ENCODE measurements around the gene ICAM1. TPM values are rescaled to one million over a fixed set of nuclear protein-coding genes. Genes with fewer than 3 reads are reported as not detected.

ICAM1 gene
- total RNA-seq, 1 donor from 2014 or later, result 22.3 TPM

- no peak for DNase-seq (ENCODE audit: extremely low spot score in 2 of 2)
- no peaks in the 10 kb centered on the region for H3K27me3 ChIP-seq
- peak overlapping the region; percentile 78 for H3K27ac ChIP-seq
Observed at GRCh38 chr19:10333758-10334587, 63.1 kb downstream of the ICAM1 start.

DNA sequence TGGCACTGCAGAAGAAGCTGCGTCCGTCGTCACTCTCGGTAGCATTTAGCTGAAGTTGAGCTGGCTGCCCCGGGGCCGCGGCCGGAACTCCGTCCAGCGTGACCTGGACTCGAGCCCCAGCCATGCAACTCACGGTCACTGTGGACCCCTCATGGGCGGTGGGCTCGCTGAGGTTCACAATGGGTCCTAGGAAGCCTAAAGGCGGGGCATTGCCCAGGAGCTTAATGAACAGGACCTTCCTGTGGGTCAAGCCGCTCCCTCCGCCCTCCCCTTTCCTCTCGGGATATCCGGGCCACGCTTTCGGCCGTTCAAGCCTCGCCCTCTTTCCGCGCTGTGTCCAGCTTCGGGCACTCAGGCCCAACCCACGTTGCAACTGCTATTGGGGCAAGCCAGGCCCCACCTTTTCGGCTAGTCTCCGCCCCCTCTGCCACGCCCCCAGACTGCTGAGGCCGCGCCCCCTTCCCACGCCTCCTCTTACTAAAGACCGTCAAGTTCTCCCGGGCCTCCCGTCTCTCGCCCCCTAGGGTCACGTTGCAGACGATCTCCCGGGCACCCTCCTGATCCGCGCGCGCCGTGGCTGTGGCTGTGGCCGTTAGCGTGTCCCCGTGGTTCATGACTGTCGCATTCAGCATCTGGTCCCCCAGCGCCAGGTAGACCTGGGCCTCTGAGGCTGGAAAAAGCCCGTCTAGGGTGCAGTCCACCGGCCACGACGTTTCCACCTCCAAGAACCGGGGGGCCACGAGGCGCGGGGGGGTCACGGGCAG, 63.9 kb downstream of the ICAM1 start:
- intact Hi-C loops (cut with DNase I), result loop anchor here (5.0 kb wide), 1 partner anchor 62 kb away; the partner anchor contains the start of gene ICAM1

More at GRCh38 chr19:10333758-10334587, 63.1 kb downstream of the ICAM1 start:
- intact Hi-C loops (cut with DNase I), result loop anchor here (5.0 kb wide), 1 partner anchor 62 kb away; the partner anchor contains the start of gene ICAM1
- H3K4me1 ChIP-seq, result peaks cover 23% of the 10 kb centered on the region
- H3K9me3 ChIP-seq, result no peaks in the 10 kb centered on the region
- H3K4me3 ChIP-seq, result peak overlapping the region; percentile 74 to 92
- TF ChIP-seq CTCF (IDR thresholded peaks at IDR 0.05), result no peak
- peaks cover 0 to 15% of the 10 kb centered on the region in 2 donors for H3K36me3 ChIP-seq

GRCh38 chr19:10335352-10335985, 64.5 kb downstream of the ICAM1 start:
- no peak for DNase-seq (ENCODE audit: extremely low spot score in 2 of 2)
- no peak for TF ChIP-seq POLR2AphosphoS5 (IDR thresholded peaks at IDR 0.05; ENCODE audit: insufficient read depth in 1 of 2, low read depth in 1 of 2)
- peak overlapping the region; percentile 41 for H3K27ac ChIP-seq
- H3K4me3 ChIP-seq, result peak overlapping the region; percentile 74 to 92
- no peaks in the 10 kb centered on the region for H3K27me3 ChIP-seq
- H3K36me3 ChIP-seq, result peaks cover 0 to under 1% of the 10 kb centered on the region in 2 donors
- intact Hi-C loops (cut with DNase I), result no loop called here
- H3K9me3 ChIP-seq, result no peaks in the 10 kb centered on the region
- peaks cover 23% of the 10 kb centered on the region for H3K4me1 ChIP-seq

More for the DNA sequence above, 63.9 kb downstream of the ICAM1 start:
- Histone ChIP-seq H3K27ac (peak overlapping the region; percentile 78), H3K4me3 (peak overlapping the region; percentile 74 to 92), H3K4me1 (peaks cover 23% of the 10 kb centered on the region), H3K27me3 (no peaks in the 10 kb centered on the region), H3K9me3 (no peaks in the 10 kb centered on the region), H3K36me3 (peaks cover 0 to 7% of the 10 kb centered on the region in 2 donors)
- peak in 1 of 2 donors; percentile 94 for DNase-seq (ENCODE audit: extremely low spot score in 2 of 2)
- peak in 1 of 2 donors; percentile 42 for TF ChIP-seq POLR2A (IDR thresholded peaks at IDR 0.05)
- no peak for TF ChIP-seq CTCF (IDR thresholded peaks at IDR 0.05)
- peak; percentile 80 to 88 for TF ChIP-seq POLR2AphosphoS5 (IDR thresholded peaks at IDR 0.05; ENCODE audit: insufficient read depth in 1 of 2, low read depth in 1 of 2)

Small RNA genes within 50 kb of the gene (microRNA-seq; reads per million reads assigned to microRNA genes)
- gene MIR4322 (ENCODE audit: borderline number of aligned reads, borderline replicate concordance), result not detected

Small RNA genes within 50 kb of the gene (small RNA-seq; reads per million reads assigned to genes)
- not detected for gene AC011511.1
- not detected for gene AC011511.4
- not detected for gene MIR4322

Other genes starting within 250 kb of the ICAM1 start
- 46.9 TPM for gene SHFL, start 184.8 kb upstream of the ICAM1 start, total RNA-seq
- gene ANGPTL6, start 168.4 kb upstream of the ICAM1 start, total RNA-seq, result not detected
- 55.2 TPM for gene PPAN, start 164.8 kb upstream of the ICAM1 start, total RNA-seq
- 9.1 TPM for gene P2RY11, start 159.4 kb upstream of the ICAM1 start, total RNA-seq
- gene EIF3G, start 151.2 kb upstream of the ICAM1 start, total RNA-seq, result 249 TPM
- 36.8 TPM for gene DNMT1, start 76.2 kb upstream of the ICAM1 start, total RNA-seq
- gene S1PR2, start 39.8 kb upstream of the ICAM1 start, total RNA-seq, result 28.2 TPM
- gene MRPL4, start 18.9 kb upstream of the ICAM1 start, total RNA-seq, result 55.0 TPM
- not detected for gene ICAM4, start 15.8 kb downstream of the ICAM1 start, total RNA-seq
- gene ICAM5, start 18.8 kb downstream of the ICAM1 start, total RNA-seq, result 2.0 TPM
- 5.2 TPM for gene ZGLP1, start 38.7 kb downstream of the ICAM1 start, total RNA-seq
- 25.0 TPM for gene FDX2, start 44.9 kb downstream of the ICAM1 start, total RNA-seq
- 25.5 TPM for gene RAVER1, start 62.4 kb downstream of the ICAM1 start, total RNA-seq
- gene ICAM3, start 68.5 kb downstream of the ICAM1 start, total RNA-seq, result 7.9 TPM
- gene TYK2, start 109.5 kb downstream of the ICAM1 start, total RNA-seq, result 115 TPM
- gene CDC37, start 132.4 kb downstream of the ICAM1 start, total RNA-seq, result 112 TPM
- gene PDE4A, start 149.4 kb downstream of the ICAM1 start, total RNA-seq, result 16.7 TPM
- 53.5 TPM for gene KEAP1, start 232.2 kb downstream of the ICAM1 start, total RNA-seq
- 36.6 TPM for gene S1PR5, start 246.3 kb downstream of the ICAM1 start, total RNA-seq

All from vagina (tissue), 2 donors.